Mucosa of stomach (tissue), 1 donor: ENCODE measurements around the gene TSHB.

ENCODE experiments used
- H3K27me3 ChIP-seq: one replicate; pipeline ENCODE4 v1.7.0; 2013; ENCODE audit warnings: mild to moderate bottlenecking, low read length; ENCODE audit not compliant: control insufficient read depth, insufficient read depth
- H3K36me3 ChIP-seq: one replicate; pipeline ENCODE4 v1.7.0; 2013; ENCODE audit warnings: low read length; ENCODE audit not compliant: control insufficient read depth, insufficient read depth
- H3K4me1 ChIP-seq: one replicate; pipeline ENCODE4 v1.7.0; 2013; ENCODE audit warnings: mild to moderate bottlenecking, low read length; ENCODE audit not compliant: control insufficient read depth, insufficient read depth
- H3K4me3 ChIP-seq: one replicate; pipeline ENCODE4 v1.7.0; 2013; ENCODE audit warnings: low read length
- H3K9ac ChIP-seq: one replicate; pipeline ENCODE4 v1.7.0; 2013; ENCODE audit warnings: mild to moderate bottlenecking, low read length, moderate library complexity
- H3K9me3 ChIP-seq: one replicate; pipeline ENCODE4 v1.7.0; 2013; ENCODE audit warnings: mild to moderate bottlenecking, low read length, moderate library complexity; ENCODE audit not compliant: control insufficient read depth
- donor health status: Pancreatic carcinoma.

TSHB gene

DNA sequence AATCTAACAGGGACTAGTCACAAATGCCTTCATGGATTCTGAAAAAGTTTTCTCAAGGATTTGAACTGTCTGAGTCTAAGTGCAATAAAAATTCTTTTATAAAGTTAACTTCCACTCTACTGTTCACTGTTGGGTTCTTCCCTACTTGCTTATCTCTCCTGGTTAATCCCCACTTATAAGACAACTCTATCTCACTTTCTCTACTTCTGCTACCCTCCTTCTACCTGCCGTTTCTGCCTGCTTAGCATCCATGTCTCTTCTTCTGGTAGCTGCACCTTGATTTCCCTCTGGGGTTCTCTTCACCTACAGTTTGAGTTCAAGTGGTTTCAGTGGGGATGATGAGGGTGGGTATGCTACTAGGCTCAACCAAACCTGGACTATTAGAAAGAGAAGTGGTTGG is 6.0 kb downstream of the TSHB start:
- no peaks in the 10 kb centered on the region for H3K9me3 ChIP-seq
- no peaks in the 10 kb centered on the region for H3K27me3 ChIP-seq
- no peak overlapping the region for H3K4me3 ChIP-seq
- no peaks in the 10 kb centered on the region for H3K36me3 ChIP-seq
- no peak overlapping the region for H3K9ac ChIP-seq
- peaks cover 17% of the 10 kb centered on the region for H3K4me1 ChIP-seq

DNA sequence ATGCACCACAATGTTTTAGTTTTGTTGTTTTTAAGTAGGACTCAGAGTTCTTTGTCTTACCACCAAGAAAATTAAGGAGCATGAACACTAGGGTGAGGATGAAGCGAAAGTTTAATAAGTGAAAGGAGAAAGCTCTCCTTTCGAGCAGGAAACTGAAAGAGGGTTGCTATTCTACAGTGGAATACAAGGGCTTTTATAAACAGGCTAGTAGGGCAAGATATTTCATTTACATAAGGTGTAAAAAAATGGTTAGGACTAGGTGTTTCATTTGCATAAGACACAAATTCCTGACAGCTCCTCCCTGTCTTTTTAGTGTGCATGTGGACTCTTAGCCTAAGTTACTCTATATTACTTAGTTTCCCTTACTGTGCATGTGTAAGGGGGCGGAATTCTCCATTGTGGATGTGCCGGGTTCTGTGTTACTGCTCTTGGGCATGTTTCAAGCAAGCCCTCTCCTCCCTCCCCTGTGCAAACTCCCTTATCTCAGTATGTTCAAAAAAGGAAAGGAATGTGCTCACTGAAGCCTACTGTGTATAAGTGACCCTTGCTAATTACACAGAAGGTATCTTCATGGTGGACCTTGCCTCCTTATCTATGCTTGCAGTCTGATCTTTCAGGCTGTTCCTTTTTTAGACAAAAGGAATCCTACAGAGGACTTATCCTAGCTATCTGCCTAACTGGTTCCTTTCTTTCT is 7.3 kb downstream of the TSHB start:
- H3K4me3 ChIP-seq = no peak overlapping the region
- H3K9ac ChIP-seq = no peak overlapping the region
- H3K4me1 ChIP-seq = peaks cover 17% of the 10 kb centered on the region
- no peaks in the 10 kb centered on the region for H3K27me3 ChIP-seq
- no peaks in the 10 kb centered on the region for H3K36me3 ChIP-seq
- H3K9me3 ChIP-seq = no peaks in the 10 kb centered on the region

DNA sequence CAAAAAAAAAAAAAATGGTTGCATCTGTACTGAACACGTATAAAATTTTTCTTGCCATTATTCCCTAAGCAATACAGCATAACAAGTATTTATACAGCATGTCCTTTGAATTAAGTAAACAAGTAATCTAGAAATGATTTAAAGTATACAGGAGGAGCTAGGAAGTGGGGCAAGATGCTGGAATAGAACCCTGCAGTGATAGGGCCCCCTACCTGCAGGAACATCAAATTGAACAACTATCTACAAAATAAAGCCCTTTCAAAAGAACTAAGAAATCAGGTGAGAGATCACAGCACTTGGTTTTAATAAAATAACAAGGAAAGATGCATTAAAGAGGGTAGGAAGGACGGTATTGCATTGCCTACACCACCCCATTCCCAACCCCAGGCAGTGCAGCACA is 10.9 kb downstream of the TSHB start:
- no peaks in the 10 kb centered on the region for H3K36me3 ChIP-seq
- no peaks in the 10 kb centered on the region for H3K9me3 ChIP-seq
- H3K4me3 ChIP-seq = no peak overlapping the region
- H3K9ac ChIP-seq = no peak overlapping the region
- H3K4me1 ChIP-seq = peaks cover 17% of the 10 kb centered on the region
- no peaks in the 10 kb centered on the region for H3K27me3 ChIP-seq

DNA sequence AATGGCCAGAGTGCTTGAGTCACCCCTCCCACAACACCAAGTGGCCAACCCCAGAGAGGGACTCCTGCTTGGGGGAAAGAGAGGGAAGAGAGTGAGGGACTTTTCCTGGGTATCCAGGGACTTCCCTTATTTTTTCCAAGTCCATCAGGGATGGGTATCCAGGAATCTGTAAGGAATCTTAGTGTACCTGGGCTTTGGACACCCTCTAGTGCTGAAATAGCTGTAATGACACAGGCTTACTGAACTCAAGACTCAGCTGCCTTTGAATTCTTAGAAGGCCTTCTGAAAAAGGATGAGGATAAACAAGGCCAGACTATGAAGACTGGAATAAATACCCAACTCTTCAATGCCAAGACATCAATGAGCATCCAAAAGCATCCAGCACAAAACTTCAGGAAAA is 12.0 kb downstream of the TSHB start:
- Histone ChIP-seq H3K4me3 (no peak overlapping the region), H3K9ac (no peak overlapping the region), H3K27me3 (no peaks in the 10 kb centered on the region), H3K9me3 (no peaks in the 10 kb centered on the region), H3K36me3 (no peaks in the 10 kb centered on the region), H3K4me1 (peaks cover 16% of the 10 kb centered on the region)

DNA sequence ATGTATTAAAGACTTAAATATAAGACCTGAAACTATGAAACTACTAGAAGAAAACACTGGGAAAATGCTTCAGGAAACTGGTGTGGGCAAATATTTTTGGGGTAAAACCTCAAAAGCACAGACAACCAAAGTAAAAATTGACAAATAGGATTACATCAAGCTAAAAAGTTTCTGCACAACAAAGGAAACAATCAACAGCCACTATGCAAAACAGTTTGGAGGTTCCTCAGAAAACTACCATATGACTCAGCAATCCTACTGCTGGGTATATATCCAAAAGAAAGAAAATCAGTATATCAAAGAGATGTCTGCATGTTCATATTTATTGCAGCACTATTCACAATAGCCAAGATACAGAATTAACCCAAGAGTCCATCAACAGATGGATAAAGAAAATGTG is 17.1 kb downstream of the TSHB start:
- no peaks in the 10 kb centered on the region for H3K9me3 ChIP-seq
- H3K27me3 ChIP-seq = no peaks in the 10 kb centered on the region
- no peak overlapping the region for H3K9ac ChIP-seq
- H3K36me3 ChIP-seq = no peaks in the 10 kb centered on the region
- no peak overlapping the region for H3K4me3 ChIP-seq
- H3K4me1 ChIP-seq = no peaks in the 10 kb centered on the region

DNA sequence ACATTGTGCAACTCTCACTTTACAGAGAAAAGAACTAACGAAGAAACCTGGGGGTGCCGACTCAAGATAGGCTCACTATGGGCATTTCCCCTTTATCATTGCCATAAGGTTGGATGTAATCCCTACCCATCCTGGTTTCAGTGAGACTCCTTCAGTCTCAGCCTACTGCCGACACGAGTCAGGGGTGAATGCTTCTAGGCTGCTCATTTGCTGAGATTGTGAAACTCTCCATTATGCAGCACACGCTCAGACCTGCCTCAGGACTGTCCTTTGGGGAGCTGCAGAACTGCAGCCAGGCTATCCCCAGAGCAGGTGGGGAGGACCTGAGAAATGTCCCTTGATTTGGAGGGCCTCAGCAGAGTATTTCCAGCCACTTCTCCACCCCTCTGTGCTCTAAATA is 22.2 kb downstream of the TSHB start:
- Histone ChIP-seq H3K36me3 (no peaks in the 10 kb centered on the region), H3K4me1 (no peaks in the 10 kb centered on the region), H3K9me3 (no peaks in the 10 kb centered on the region), H3K4me3 (no peak overlapping the region), H3K27me3 (no peaks in the 10 kb centered on the region), H3K9ac (no peak overlapping the region)

DNA sequence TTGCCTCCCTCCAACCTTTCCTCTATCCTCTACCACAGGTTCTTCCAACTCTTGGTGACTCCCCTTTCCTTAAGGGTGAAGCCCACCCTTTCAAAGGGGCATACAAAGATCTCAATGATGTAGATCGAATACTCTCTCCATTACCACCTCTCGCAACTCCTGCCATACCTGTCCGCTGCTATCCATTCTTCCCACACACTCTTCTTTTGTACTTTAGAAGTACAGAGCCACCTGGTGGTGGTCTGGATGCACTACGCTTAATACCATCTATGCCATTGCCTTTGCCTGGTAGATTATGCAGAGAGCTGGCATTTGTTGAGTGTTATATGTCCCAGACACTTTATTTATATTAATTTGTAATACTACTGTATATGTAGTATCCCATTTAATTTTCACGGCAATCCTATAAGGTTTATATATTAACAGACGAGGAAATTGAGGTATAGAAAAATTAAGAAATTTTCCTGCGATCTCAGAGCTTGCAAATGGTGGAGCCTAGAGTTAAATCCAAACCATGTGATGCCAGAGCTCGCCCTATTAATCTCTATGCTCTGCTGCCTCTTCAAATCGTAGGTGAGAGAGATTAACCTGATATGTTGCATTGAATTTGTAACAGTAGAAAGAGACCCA is 22.9 kb downstream of the TSHB start:
- Histone ChIP-seq H3K4me3 (no peak overlapping the region), H3K9me3 (no peaks in the 10 kb centered on the region), H3K4me1 (no peaks in the 10 kb centered on the region), H3K36me3 (no peaks in the 10 kb centered on the region), H3K27me3 (no peaks in the 10 kb centered on the region), H3K9ac (no peak overlapping the region)

DNA sequence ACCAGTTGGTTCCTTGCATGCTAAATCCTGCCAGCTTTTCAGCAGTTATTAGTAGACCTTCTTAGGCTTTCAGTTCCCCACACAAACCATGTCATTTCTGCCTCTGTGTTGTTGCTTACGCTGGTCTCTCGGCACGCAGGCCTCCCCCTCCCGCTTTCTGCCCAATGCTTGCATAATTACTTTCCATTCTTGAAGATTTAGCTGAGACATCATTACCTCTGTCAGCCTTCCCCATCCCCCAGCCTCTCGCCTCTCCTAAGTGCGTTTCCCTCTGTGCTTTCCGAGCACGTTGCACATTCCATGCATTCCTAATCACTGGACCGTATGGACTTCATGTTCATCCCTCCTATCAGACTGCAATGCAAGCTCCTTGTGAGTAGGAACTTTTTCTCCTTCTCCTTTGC is 26.8 kb downstream of the TSHB start:
- Histone ChIP-seq H3K9ac (no peak overlapping the region), H3K9me3 (no peaks in the 10 kb centered on the region), H3K36me3 (no peaks in the 10 kb centered on the region), H3K27me3 (no peaks in the 10 kb centered on the region), H3K4me1 (no peaks in the 10 kb centered on the region), H3K4me3 (no peak overlapping the region)

DNA sequence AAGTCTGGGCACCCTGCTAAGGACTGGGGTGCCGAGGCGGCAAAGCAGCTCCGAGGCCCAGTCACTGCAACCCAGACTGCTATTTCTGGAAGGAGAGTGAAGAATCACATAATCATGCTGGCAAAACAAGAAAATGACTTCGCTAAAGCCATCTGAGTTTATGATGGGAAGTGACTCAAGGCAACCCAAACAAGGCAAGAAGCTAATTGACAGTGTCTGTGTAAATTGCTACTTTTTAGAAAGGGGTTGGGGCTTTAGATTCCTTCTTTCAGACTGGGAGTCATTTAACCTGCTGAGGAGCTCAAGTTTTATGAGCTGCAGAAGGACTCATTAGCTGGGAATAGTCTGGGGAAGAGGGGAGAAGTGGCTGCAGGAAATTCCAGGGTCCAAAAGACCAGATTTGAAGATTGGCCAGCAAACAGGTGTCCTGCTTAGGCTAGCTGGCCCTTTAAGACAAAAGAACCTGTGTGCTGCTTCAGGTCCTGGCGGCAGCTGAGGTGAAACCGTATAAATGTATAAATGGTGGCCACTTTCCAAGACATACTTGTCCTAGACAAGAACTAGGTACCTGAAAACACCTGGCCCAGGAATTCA is 28.1 kb downstream of the TSHB start:
- H3K4me1 ChIP-seq = peaks cover 10% of the 10 kb centered on the region
- no peaks in the 10 kb centered on the region for H3K27me3 ChIP-seq
- no peak overlapping the region for H3K9ac ChIP-seq
- H3K9me3 ChIP-seq = no peaks in the 10 kb centered on the region
- no peaks in the 10 kb centered on the region for H3K36me3 ChIP-seq
- H3K4me3 ChIP-seq = no peak overlapping the region

DNA sequence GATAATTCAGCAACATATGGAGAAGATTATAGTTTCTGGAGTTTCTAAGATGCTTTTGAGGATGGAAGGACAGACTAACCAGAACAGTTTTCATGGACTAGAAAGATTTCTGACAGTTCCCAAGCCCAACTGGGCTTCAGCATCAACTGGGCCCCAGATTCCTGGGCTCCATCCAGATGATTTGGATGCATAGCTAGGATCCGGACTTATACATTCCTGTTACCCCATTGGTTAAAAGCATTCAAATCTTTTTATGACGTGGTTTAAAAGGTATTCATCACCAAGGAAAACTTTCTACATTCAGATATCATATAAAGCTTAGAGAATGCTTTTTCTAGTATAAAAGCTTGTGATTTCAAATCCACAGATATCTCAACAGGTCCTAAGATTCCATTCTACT is 29.7 kb downstream of the TSHB start:
- Histone ChIP-seq H3K9ac (no peak overlapping the region), H3K9me3 (no peaks in the 10 kb centered on the region), H3K36me3 (no peaks in the 10 kb centered on the region), H3K4me1 (peaks cover 11% of the 10 kb centered on the region), H3K4me3 (no peak overlapping the region), H3K27me3 (no peaks in the 10 kb centered on the region)

DNA sequence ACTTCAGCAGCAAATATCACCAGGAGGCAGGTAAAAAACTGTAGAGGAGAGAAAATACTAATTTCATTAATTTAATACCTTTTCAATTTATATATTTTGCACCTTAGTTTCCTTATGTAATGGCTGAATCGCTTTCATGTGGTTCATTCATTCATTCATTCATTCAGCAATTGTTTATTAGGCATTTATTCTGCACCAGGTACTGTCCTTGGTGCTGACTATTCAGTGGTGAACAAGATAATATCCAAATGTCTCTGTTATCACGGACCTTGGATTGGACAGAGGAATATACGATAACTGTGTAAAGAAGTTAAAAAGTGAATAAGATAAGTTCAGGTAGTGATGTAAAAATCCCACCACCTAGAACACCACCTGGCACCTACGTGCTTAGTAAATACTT is 30.9 kb downstream of the TSHB start:
- Histone ChIP-seq H3K4me1 (peaks cover 11% of the 10 kb centered on the region), H3K27me3 (no peaks in the 10 kb centered on the region), H3K36me3 (no peaks in the 10 kb centered on the region), H3K9ac (no peak overlapping the region), H3K9me3 (no peaks in the 10 kb centered on the region), H3K4me3 (no peak overlapping the region)

DNA sequence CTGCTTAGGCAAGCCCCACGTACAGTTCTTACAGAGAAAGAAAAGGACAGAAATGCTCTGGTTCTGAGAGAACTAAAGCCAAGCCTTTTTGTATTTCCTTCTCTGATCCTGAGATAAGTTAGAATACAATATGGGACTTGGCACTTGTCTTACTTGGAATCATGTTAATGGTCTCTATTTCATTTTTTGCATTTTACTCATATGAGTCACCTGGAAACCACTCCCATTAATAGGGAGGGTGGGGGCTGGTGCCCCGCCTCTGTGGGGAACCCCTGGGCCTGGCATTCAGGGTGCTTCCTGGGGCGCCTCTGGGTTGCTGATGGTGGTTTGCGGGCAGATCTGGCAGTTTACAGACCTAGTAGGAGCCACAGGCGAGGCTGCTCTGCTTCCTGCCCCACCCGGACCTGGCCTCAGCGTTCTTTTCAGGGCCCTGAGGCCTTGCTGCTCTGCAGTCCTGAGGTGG is 32.9 kb downstream of the TSHB start:
- Histone ChIP-seq H3K9ac (no peak overlapping the region), H3K4me3 (no peak overlapping the region), H3K27me3 (no peaks in the 10 kb centered on the region), H3K36me3 (no peaks in the 10 kb centered on the region), H3K9me3 (no peaks in the 10 kb centered on the region), H3K4me1 (peaks cover 11% of the 10 kb centered on the region)
